Transverse colon (tissue), 4 donors: ENCODE data around the gene SLC6A20. TPM values are rescaled to one million over a fixed set of nuclear protein-coding genes. Genes with fewer than 3 reads are reported as not detected.

Experiments used
- DNase-seq: peaks from one replicate; pipeline ENCODE4 v3.0.0-alpha.2; 2019
- H3K27ac ChIP-seq, 4 donors: fragments of 200-600 bp; sonication (generic); 2 replicates each; pipeline ENCODE4 v1.5.1; 2016 to 2018; ENCODE audit warnings: inconsistent platforms in 4 of 4
- H3K27me3 ChIP-seq: fragments of 200-600 bp; sonication (generic); 2 replicates; pipeline ENCODE4 v1.5.1; 2017; ENCODE audit warnings: inconsistent platforms
- H3K36me3 ChIP-seq, 4 donors: fragments of 200-600 bp; sonication (generic); 2 replicates each; pipeline ENCODE4 v1.5.1; 2017 to 2019; ENCODE audit warnings: inconsistent platforms in 4 of 4
- H3K4me1 ChIP-seq, 4 donors: fragments of 200-600 bp; sonication (generic); 2 replicates each; pipeline ENCODE4 v1.5.1; 2017 to 2020; ENCODE audit warnings: inconsistent platforms in 4 of 4
- H3K4me3 ChIP-seq, 4 donors: fragments of 200-600 bp; sonication (generic); 1 replicate in 1 of 4; 2 replicates in 3 of 4; pipeline versions ENCODE4 v1.5.1 to v1.6.1; 2017 to 2019; ENCODE audit warnings: inconsistent platforms in 4 of 4
- H3K9me3 ChIP-seq, 2 donors: fragments of 200-600 bp; sonication (generic); 2 replicates each; pipeline ENCODE4 v1.5.1; 2017 to 2019; ENCODE audit warnings: inconsistent platforms in 2 of 2
- EP300 ChIP-seq: sonication (generic); formaldehyde crosslinking; IDR thresholded peaks from one replicate; pipeline ENCODE4 v1.6.1; 2017; ENCODE audit warnings: antibody characterized with exemption, low read depth
- POLR2A ChIP-seq: fragments of 450-650 bp; IDR thresholded peaks from one replicate; pipeline ENCODE4 v1.6.1; 2016; ENCODE audit warnings: antibody characterized with exemption, mild to moderate bottlenecking, moderate library complexity
- POLR2AphosphoS5 ChIP-seq, 3 donors: sonication (generic); formaldehyde crosslinking; IDR thresholded peaks; one replicate each; pipeline ENCODE4 v1.6.1; 2016; ENCODE audit warnings: antibody characterized with exemption in 3 of 3
- WGBS, 2 donors: methylation state at CpG; one replicate each; pipeline ENCODE4 v1.1.5; 2018; ENCODE audit warnings: low coverage in 1 of 2; 5-methylcytosine and 5-hydroxymethylcytosine counted together
- in situ Hi-C, 4 donors: fragments of 200-750 bp; cut with MboI; loops; one replicate each; pipeline versions ENCODE4 v1.15.0 to v1.15.1; 2017; ENCODE audit warnings: low sequenced_read_pairs in 3 of 4, low pct_ligation_motif_present in 1 of 4, low pct_unique_long_range_greater_than_20kb in 1 of 4
- intact Hi-C: fragments of 100-400 bp; cut with DNase I; formaldehyde crosslinking; loops from one replicate; pipeline ENCODE4 v1.15.1; 2023; ENCODE audit warnings: low total_unique reads
- total RNA-seq, 4 donors: library from RNA; depleted of rRNA; stranded (reverse); fragments of >200 nt; gene quantifications; one replicate each; pipeline ENCODE4 v1.1.0, GENCODE V29; 2016
- TF ChIP-seq, protein P1 (sequence below), 5 experiments: fragments of 200-600 bp in 3 of 5; fragments of 450-650 bp in 2 of 5; sonication (generic) in 3 of 5; IDR thresholded peaks; 1 replicate in 2 of 5; 2 replicates in 3 of 5; pipeline ENCODE4 v1.5.1; 2016 to 2017; ENCODE audit warnings: antibody characterized with exemption in 5 of 5, inconsistent platforms in 3 of 5, mild to moderate bottlenecking in 2 of 5, moderate library complexity in 1 of 5

Gene SLC6A20
- total RNA-seq, 4 donors from 2014 or later: 0.32 to 0.41 TPM; not detected in 2

DNA sequence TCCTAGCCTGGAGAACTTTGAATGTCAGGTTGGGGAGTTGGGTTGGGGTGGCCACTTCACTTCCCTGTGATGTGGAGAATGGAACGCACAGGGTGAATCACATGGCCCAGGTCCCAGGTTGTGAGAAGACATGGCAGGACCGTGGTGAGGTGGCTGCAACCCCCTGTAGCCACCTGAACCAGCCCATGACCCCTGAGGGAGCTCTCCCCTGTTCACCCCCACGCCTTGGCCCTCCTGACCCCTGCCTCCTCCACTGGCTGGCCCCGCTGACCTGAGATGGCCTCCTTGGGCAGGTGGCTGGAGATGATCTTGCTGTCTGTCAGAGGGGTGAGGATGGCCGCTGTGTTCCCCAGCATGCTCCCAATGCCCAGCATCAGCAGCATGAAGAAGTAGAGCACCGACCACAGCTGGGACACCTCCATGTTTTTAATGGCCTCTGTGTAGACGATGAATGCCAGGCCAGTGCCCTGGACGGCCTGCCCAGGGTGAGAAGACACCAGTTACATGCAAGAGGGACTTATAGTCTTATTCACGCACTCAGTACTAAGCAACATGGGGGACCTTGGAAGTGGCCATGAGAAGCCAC is 31.0 kb downstream of the SLC6A20 start:
- WGBS, 2 donors: 87% methylated on average over 9 of the region's 9 CpGs; no CpG with 5 or more reads in 1 of the 2 donors
- intact Hi-C loops (loop anchor here (10.0 kb wide), 1 partner anchor 169 kb away; no protein-coding TSS in a partner anchor), in situ Hi-C loops (loop anchor here (10.0 to 25.0 kb wide), 3 partner anchors 159 to 672 kb away; no protein-coding TSS in a partner anchor)
- no peak overlapping the region for H3K27ac ChIP-seq
- H3K4me3 ChIP-seq: no peak overlapping the region
- no peak for DNase-seq
- no peaks in the 10 kb centered on the region for H3K9me3 ChIP-seq
- no peaks in the 10 kb centered on the region for H3K27me3 ChIP-seq
- TF ChIP-seq EP300 (no peak), POLR2AphosphoS5 (IDR thresholded peaks at IDR 0.05) (no peak), POLR2A (no peak)
- TF ChIP-seq, protein P1, sequence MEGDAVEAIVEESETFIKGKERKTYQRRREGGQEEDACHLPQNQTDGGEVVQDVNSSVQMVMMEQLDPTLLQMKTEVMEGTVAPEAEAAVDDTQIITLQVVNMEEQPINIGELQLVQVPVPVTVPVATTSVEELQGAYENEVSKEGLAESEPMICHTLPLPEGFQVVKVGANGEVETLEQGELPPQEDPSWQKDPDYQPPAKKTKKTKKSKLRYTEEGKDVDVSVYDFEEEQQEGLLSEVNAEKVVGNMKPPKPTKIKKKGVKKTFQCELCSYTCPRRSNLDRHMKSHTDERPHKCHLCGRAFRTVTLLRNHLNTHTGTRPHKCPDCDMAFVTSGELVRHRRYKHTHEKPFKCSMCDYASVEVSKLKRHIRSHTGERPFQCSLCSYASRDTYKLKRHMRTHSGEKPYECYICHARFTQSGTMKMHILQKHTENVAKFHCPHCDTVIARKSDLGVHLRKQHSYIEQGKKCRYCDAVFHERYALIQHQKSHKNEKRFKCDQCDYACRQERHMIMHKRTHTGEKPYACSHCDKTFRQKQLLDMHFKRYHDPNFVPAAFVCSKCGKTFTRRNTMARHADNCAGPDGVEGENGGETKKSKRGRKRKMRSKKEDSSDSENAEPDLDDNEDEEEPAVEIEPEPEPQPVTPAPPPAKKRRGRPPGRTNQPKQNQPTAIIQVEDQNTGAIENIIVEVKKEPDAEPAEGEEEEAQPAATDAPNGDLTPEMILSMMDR (IDR thresholded peaks at IDR 0.05): no peak
- peaks cover 0 to 3% (median 0%) of the 10 kb centered on the region in 4 donors for H3K4me1 ChIP-seq
- H3K36me3 ChIP-seq: no peaks in the 10 kb centered on the region

DNA sequence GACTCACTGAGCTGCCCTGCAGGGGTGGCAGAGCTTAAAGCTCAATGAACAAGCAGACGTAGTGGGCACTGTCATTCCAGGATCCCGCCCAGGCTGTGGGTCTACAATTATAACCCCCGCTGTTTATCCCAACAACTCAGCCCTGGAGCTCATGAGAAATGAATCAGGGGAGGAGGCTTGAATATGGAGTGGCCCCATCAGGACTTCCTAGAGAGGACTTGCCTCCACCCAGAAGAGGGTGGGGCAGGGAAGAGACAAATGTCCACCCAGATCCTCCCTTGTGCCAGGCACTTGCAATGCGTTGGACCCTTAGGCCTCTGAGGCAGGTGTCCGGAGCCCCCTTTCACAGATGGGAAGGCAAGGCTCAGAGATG is 33.0 kb downstream of the SLC6A20 start:
- intact Hi-C loops (loop anchor here (10.0 kb wide), 1 partner anchor 172 kb away; no protein-coding TSS in a partner anchor), in situ Hi-C loops (loop anchor here (5.0 to 25.0 kb wide), 4 partner anchors 162 to 674 kb away; no protein-coding TSS in a partner anchor)
- DNase-seq: no peak
- no peaks in the 10 kb centered on the region for H3K27me3 ChIP-seq
- H3K4me1 ChIP-seq: peaks cover 0 to 3% (median 0%) of the 10 kb centered on the region in 4 donors
- no peaks in the 10 kb centered on the region for H3K36me3 ChIP-seq
- no peak overlapping the region for H3K27ac ChIP-seq
- TF ChIP-seq POLR2AphosphoS5 (IDR thresholded peaks at IDR 0.05): no peak
- TF ChIP-seq POLR2A: no peak
- no peak for TF ChIP-seq EP300
- TF ChIP-seq, protein P1 (IDR thresholded peaks at IDR 0.05): no peak
- H3K9me3 ChIP-seq: no peaks in the 10 kb centered on the region
- 92% methylated on average over 5 of the region's 5 CpGs; no CpG with 5 or more reads in 1 of the 2 donors for WGBS, 2 donors
- H3K4me3 ChIP-seq: no peak overlapping the region

DNA sequence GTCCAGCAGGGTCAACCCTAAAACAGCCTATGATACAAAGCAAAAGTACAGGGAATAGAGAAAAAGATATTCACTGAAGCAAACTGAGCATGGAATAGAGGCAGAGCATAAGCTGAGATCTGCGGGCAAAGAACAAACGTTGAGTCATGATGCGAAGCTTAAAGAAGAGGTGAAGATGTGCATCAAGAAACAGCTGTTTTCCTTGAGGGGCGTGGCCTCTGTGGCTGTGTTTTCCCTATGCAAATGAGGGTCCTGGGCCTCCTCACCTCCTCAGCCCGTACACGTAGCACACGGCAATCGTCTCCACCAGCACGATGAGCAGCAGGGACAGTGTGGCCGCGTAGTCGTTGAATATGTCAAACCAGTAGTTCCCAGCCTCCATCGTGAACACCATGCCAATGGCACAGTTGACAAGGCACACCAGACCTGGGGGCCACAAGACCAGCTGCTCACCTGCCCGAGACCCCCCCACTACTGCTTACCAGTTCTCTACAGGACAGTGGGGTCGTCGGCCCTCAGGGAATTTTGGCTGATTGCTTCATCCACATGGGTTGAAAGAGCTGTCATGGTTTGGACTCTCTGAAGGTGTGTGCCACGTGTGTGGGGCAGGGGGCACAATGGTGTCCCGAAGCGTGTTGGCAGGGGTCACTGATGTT is 33.6 kb downstream of the SLC6A20 start:
- Histone ChIP-seq H3K9me3 (no peaks in the 10 kb centered on the region), H3K27ac (no peak overlapping the region), H3K36me3 (no peaks in the 10 kb centered on the region), H3K4me3 (no peak overlapping the region), H3K27me3 (no peaks in the 10 kb centered on the region), H3K4me1 (peaks cover 0 to 3% (median 0%) of the 10 kb centered on the region in 4 donors)
- in situ Hi-C loops: loop anchor here (5.0 to 25.0 kb wide), 4 partner anchors 162 to 675 kb away; no protein-coding TSS in a partner anchor
- no peak for DNase-seq
- WGBS, 2 donors: 89 to 90% methylated on average over 3 to 19 of the region's 19 CpGs
- intact Hi-C loops: loop anchor here (10.0 kb wide), 1 partner anchor 172 kb away; no protein-coding TSS in a partner anchor
- no peak for TF ChIP-seq POLR2A
- TF ChIP-seq POLR2AphosphoS5 (IDR thresholded peaks at IDR 0.05): no peak
- TF ChIP-seq, protein P1 (IDR thresholded peaks at IDR 0.05): no peak
- no peak for TF ChIP-seq EP300

DNA sequence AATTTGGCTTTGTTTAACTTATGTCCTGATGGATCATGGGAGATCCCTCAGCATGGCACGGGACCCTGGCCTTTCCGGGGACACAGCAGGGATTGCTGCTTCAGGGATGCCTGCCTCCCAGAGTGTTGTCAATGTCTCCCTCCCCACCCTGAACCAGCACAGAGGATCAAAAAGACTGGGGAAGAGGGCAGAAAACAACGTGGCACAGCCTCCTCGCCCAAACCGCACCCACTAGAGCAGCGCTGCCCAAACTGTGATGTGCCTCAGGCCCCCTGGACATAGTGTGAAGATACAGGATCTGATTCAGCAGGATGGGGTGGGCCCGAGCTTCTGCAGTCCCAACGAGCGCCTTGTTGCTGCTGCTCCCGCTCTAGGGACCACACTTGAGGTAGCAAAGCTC is 34.5 kb downstream of the SLC6A20 start:
- Histone ChIP-seq H3K27ac (no peak overlapping the region), H3K27me3 (no peaks in the 10 kb centered on the region), H3K4me3 (no peak overlapping the region), H3K4me1 (peaks cover 0 to 3% (median 0%) of the 10 kb centered on the region in 4 donors), H3K9me3 (no peaks in the 10 kb centered on the region), H3K36me3 (no peaks in the 10 kb centered on the region)
- 88 to 91% methylated on average over 4 to 10 of the region's 10 CpGs for WGBS, 2 donors
- TF ChIP-seq EP300 (no peak), POLR2AphosphoS5 (IDR thresholded peaks at IDR 0.05) (no peak), POLR2A (no peak)
- TF ChIP-seq, protein P1 (IDR thresholded peaks at IDR 0.05): no peak
- in situ Hi-C loops: loop anchor here (5.0 to 25.0 kb wide), 4 partner anchors 163 to 675 kb away; no protein-coding TSS in a partner anchor
- no peak for DNase-seq
- intact Hi-C loops: loop anchor here (10.0 kb wide), 1 partner anchor 173 kb away; no protein-coding TSS in a partner anchor
